ENCODE results near the gene SF3B6.
"Not testable (repeated sequence)": the region's sequence is repeated elsewhere in the genome, so short reads cannot be mapped to it uniquely, and the experiment has no call there.

Gene SF3B6

GRCh38 chr2:24093270-24093669, 17.1 kb upstream of the SF3B6 start:
- not testable (repeated sequence) for DNase-seq (ENCODE audit: low read depth in 3 of 3)

GRCh38 chr2:24088821-24089359, 12.8 kb upstream of the SF3B6 start:
- DNase-seq (ENCODE audit: low read depth in 3 of 3), result no peak

GRCh38 chr2:24087032-24087431, 10.9 kb upstream of the SF3B6 start:
- DNase-seq (ENCODE audit: low read depth in 3 of 3), result no peak

GRCh38 chr2:24086241-24086640, 10.1 kb upstream of the SF3B6 start:
- DNase-seq (ENCODE audit: low read depth in 3 of 3), result no peak

- DNase-seq (ENCODE audit: low read depth in 3 of 3), result no peak
These were observed 9.0 kb upstream of the SF3B6 start for GRCh38 chr2:24085200-24085489.

GRCh38 chr2:24084386-24085199, 8.5 kb upstream of the SF3B6 start, which contains the start of gene TP53I3:
Gene TP53I3 (minus strand): TSS chr2:24084834. CDS start chr2:24084326, 508 bp downstream.
- peak; percentile 59 to 83 (median 65) for DNase-seq (ENCODE audit: low read depth in 3 of 3)

- peak in 1 of 3 experiments; percentile 11 for DNase-seq (ENCODE audit: low read depth in 3 of 3)
These were observed 7.7 kb upstream of the SF3B6 start for GRCh38 chr2:24083567-24084385.

- no peak for DNase-seq (ENCODE audit: low read depth in 3 of 3)
These were observed 6.9 kb upstream of the SF3B6 start for GRCh38 chr2:24082787-24083566.

GRCh38 chr2:24080701-24081100, 4.6 kb upstream of the SF3B6 start:
- no peak for DNase-seq (ENCODE audit: low read depth in 3 of 3)

- DNase-seq (ENCODE audit: low read depth in 3 of 3), result no peak
These were observed 1.8 kb upstream of the SF3B6 start for GRCh38 chr2:24077879-24078278.

GRCh38 chr2:24077535-24077877, 1.4 kb upstream of the SF3B6 start:
- no peak for DNase-seq (ENCODE audit: low read depth in 3 of 3)

- no peak for DNase-seq (ENCODE audit: low read depth in 3 of 3)
These were observed 866 bp upstream of the SF3B6 start for GRCh38 chr2:24076849-24077534.

- DNase-seq (ENCODE audit: low read depth in 3 of 3), result no peak
These were observed 867 bp downstream of the SF3B6 start for GRCh38 chr2:24075259-24075658.

- DNase-seq (ENCODE audit: low read depth in 3 of 3), result no peak
These were observed 2.3 kb downstream of the SF3B6 start for GRCh38 chr2:24073816-24074215.

GRCh38 chr2:24072259-24072658, 3.9 kb downstream of the SF3B6 start:
- no peak for DNase-seq (ENCODE audit: low read depth in 3 of 3)

GRCh38 chr2:24065341-24065740, 10.8 kb downstream of the SF3B6 start:
- no peak for DNase-seq (ENCODE audit: low read depth in 3 of 3)

GRCh38 chr2:24058564-24059271, 17.4 kb downstream of the SF3B6 start:
- DNase-seq (ENCODE audit: low read depth in 3 of 3), result no peak

GRCh38 chr2:24055750-24056149, 20.4 kb downstream of the SF3B6 start:
- DNase-seq (ENCODE audit: low read depth in 3 of 3), result no peak

GRCh38 chr2:24054366-24055010, 21.6 kb downstream of the SF3B6 start:
- no peak for DNase-seq (ENCODE audit: low read depth in 3 of 3)

GRCh38 chr2:24052951-24053350, 23.2 kb downstream of the SF3B6 start:
- DNase-seq (ENCODE audit: low read depth in 3 of 3), result no peak

All from stimulated activated CD4-positive, alpha-beta T cell treated with anti-CD3 and anti-CD28 coated beads, TNF-alpha, amount 100 ng/mL, for 4 hours (primary cell).